Activated effector memory CD4-positive, alpha-beta T cell treated with Interleukin-2 at 50 U/mL for 16 hours (primary cell): ENCODE data around the gene POC1A.

Source experiments
- DNase-seq: peaks from one replicate; pipeline ENCODE4 v3.0.0-alpha.2; 2020

Gene POC1A

DNA sequence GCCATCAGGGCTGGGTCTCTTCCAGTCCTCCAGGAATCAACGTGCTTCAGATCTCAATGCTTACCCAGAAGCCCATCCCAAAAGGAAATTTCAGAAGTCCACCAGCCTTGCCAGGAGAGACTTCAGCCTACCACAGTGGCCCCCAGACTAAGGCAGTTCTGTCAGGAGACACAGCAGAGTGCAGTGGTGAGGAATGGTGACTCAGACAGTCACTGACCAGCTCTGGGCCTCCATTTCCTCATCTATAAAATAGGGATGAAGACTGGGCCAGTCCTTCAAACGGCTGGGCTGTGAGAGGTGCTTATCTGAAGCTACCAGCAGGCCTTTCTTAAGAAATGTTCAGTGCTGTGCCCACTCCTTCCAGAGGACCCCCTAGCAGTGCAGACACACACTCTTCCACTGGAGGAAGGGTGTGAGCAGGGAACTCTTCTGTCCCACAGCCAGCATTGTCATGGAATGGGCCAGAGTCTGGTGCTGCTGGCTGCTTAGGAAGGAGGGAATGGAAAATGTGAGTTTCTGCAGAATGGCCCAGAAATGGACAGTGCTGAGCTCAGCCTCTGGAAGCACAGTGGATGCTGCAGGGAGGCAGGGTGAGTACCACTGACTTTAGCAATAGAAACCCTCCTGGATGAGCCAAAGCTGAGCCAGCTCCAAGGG is 56.2 kb downstream of the POC1A start:
- DNase-seq: no peak

- no peak for DNase-seq
Measured at GRCh38 chr3:52095990-52096775, 58.0 kb downstream of the POC1A start.

DNA sequence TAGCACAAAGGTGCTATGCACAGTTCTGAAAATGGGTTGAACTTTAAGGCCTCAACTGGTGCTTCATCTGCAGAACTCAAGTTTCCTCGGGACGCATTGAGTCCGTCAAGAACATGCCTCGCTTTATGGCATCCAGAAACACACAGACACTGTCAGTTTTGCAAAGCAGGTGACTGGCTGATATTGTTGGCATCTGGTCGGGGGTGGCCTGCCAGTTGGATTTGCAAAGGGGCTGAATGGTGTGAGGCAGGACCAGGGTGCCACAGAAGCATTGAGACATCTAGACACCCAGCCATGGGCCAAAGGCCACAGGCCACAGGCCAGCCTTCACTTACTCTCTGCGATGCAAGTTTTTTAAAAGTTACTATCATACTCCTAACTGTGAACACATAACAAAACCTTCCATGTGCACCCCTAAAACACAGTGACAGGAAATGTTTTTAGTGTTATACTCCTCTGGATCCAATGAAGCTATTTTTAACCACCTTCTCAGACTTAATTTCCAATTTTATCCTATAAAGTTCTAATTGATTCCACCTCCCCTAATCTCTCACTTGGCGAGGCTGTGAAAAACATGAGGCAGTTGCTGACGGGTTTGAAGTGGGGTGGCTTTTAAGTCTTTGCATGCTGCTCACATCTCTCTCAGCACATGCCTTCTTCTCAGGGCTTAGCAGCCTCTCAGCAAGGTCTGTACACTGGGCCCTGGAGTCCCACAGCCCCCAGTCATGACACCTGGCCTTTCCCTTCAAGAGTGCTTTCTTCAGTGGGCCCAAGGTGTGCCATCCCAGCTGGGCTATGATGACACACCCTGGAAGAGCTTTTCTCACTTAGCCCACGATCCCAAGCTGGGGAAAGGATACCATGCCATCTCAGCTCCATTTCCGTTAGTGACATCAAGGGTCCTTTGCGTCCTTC is 59.4 kb downstream of the POC1A start:
- DNase-seq: no peak

GRCh38 chr3:52093756-52094545 is 60.3 kb downstream of the POC1A start:
- DNase-seq: no peak

DNA sequence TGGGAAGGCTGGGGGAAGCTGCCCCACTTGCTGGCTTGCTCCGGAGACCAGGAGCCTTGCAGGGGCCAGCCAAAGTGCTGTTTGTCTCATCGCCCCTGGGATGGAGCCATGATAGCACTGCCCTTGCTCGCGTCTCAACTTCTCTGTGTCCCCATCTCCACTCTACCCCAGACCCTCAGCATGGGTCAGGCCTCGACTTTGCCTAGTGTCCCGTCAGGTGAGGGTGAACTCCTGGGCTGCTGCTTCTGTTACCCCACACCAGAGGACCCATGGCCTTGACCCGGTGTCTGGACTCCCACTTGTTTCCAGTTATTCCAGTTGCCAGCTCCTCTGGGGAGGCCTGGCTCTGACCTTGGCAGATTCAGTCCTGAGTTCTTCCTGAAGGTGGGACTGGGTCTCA is 61.3 kb downstream of the POC1A start:
- DNase-seq: no peak

DNA sequence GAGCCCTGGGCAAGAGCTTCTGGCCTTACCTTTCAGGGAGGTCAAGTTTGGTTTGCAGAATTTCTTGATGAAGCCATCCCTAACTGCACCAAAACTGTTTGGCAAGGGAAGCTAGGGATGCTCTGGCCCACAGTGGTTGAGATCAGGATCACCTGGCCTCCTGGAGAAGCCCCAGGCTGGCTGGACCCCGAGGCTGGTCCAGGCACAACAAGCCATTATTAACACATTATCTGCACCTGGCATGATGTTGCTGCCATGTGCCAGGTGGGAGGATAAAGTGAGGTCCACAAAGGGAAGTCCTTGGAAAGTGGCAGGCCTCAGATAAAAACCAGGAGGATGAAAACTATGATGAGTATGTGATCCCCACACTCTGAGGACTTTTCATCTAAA is 62.0 kb downstream of the POC1A start:
- DNase-seq: no peak

GRCh38 chr3:52091586-52092270 is 62.5 kb downstream of the POC1A start:
- no peak for DNase-seq

DNA sequence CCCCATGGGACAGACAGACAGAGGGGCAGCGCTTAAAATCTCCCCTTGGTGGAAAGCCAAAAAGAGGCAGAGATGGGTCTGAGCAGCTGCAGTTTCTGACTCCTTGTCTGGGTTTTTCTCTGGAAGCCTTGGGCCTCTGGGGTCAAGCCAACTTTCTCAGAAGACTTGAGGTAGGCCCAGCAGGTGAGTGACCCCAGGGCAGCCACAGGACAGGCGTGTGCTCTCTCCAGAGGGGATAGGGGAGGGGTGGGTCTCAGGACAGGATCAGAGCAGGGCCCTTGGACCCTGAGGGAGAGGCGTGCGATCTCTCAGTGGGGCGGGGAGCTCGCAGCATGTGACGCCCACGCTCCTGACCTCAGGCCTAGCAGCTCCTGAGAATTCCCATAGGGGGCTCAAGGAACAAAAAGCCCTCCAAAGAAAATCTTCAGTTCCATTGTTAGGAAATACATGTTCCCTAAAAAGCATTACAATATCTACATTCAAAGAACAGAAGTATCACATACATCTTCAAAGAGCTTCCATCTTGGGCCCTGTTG is 63.2 kb downstream of the POC1A start:
- no peak for DNase-seq

- DNase-seq: no peak
Measured at GRCh38 chr3:52090131-52090932, 63.9 kb downstream of the POC1A start.

DNA sequence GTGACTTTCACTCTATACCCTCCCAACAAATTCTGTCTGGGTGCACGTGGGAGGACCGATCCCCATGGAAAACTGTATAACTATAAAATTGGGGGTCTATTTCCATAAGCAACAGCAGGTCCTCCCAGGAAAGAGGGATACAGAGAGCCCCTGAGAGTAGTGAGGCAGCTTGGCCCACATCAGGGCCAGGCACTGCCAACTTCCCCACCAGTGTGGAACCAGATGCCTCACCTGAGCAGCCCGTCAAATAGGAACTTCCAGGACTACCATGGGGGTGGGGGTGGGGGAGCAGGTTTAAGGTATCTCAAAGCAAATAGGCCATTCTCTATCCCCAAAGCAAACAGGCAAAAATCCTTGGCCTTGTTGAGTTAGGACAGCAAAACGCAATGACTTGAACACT is 64.5 kb downstream of the POC1A start:
- DNase-seq: no peak

DNA sequence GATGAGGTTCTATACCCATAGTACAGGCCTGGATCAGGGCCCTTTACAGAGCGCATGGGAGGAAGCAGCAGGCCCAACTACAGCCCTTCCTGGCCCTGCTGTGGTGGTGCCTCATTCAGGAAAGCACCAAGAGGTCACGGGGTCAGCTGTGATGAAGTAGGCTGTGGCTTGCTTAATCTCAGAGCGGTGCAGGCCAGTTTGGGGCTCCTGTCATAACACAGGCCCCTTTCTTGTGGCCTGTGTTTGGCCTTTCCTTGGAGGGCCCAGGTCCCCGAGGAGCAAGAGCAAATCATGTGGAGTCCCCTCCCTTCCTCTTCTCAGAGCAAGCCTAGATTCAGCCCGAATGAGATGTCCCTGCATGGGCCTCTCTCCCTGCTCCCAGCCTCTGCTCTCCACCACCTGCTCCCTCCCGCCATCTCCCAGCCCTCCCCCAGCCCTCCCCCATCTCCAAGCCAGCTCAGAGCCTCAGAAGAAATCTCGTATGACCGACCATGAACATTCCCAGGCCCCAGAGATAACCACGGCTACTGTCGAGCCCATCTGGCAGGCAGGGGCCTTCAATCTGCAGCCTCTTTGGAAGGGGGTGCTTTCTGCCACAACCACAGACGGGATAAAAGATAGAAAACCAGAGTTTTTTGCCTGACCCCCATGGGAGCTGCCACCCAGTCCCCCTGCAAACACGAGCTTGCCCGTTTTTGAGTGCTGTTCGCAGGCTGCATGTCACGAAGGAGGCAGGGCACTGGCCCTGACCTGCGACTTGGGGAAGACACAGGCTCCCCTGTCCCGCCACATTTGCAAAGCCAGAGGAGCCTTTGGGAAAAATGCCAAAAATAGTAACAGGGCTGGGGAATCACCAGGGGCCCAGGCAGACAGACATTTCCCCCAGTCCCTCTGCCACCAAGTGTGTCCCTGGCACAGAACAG is 65.5 kb downstream of the POC1A start:
- DNase-seq: no peak

DNA sequence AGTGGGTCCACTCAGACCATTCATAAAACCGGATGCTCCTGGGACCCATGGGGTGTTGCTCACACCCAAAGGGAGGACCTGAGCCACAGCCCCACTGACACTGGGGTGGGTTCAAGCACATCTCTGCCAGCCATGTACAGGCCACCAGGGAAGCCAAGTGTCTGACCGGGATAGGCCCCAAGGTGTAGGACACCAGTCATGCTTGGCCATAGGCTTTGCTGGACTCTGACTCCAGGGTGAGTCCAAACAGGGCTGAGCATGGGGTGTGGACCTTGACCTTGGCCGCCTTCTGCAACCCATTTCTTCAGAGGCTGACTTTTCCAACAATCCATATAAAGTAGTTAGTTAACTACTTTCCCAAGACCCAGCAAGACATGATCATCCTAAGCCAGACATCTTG is 66.5 kb downstream of the POC1A start:
- no peak for DNase-seq

DNA sequence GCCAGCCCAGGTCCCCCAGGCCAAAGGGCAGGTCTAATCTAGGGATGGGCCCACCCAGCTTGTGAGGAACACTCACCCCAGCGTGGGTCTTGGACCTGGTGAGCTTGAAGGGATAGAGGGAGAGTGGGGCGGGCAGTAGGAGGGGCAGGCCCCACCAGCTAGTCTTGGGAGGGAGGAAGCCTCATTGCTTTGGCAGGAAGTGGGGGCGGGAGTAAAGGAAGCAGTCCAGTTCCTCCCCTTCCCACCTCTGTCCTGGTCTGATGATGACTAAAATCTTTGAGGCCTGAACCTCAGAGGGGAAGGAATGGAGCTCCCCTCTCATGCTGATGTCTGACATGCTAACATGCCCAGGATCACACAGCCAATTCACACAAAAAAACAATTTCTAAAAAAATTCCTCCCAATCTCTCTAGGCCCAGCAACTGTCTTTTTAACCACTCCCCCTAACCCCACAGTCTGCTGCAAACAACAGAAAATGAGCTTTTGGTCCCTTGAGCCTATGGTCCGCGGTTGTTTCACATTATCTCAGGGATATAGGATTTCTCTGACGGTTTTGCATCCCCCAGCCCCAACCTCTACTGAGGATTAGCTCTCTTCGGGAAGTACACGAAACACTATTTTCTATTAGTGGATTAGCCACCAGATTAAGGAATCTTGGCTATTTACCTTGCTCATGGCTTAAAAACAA is 67.1 kb downstream of the POC1A start:
- DNase-seq: no peak

DNA sequence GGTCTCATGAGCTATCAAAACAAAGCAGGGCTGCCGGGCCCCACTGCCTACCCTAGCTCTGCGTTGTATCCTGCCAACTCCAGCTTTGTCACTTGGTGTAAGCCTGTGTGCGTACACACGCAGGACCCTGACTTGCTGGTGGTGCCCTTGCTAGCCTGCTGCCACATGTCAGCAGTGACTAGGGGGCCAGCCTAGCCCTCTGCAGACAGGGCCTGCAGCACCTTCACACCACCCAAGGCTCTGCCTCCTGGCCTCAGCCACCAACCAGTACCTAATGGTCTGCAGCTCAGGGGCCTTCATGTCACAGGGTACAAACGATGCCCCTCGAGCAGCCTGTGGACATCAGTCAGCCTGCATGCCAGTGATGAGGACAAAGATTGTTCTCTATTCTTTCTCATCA is 67.8 kb downstream of the POC1A start:
- no peak for DNase-seq

DNA sequence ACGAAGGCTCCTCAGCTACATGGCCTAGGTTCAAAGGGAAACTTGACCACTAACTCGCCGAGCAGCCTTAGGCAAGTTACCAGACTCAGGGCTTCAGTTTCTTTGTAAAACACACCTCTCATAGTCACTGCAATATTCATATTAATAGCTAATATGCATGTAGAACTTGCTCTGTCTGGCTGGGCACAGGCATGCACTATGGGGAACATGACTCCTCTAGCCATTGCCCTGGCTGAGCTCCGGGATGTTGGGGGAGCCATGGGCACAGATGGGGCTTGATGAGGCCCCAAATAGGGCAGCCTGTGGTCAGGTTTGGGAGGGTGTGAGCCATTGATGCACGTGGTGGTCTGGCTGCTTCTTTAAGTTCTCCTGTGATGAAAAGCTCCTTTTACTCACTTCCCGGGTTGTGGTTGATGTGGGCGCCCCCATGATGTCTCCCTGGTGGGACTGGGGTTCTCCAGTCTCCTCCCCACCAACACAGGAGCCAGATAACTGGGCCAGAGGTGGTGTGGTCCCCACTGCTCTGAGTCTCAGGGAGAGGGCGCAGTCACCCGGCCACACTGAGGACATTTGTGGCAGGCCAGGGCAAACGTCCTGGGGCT is 68.4 kb downstream of the POC1A start:
- DNase-seq: no peak

DNA sequence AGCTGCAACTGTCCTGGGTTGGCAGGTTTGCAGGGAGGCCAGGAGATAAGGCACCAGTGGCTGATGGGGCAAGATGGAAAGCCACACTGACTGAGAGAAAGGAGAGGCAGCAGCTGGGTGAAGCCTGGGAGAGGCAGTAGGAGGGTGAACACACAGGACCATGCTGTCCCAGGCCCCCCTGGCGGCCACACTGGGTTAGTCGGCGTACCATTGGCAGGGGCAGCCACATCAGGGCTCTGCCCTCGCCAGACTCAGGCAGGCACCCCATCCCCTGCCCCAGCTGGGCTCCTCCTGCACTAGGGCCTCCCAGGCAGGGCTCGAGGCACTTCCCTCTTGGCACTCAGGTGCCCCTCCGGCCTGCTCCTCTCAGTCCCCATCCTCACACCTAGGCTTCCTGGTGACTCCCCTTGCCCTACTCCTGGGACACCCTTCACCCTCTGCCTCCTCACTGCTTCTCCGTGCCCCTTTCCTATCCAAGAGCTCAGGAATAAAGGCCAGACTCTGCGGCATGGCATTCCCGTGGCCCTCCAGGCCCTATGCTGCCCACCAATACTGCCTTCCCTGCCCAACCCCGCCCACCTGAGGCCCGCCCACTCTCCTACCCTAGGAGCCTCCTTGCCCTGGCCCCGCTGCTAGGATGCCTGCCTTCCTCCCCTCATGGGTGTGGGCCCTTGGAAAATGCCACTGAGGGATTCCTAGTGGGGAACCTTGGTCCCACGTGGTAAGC is 69.1 kb downstream of the POC1A start:
- no peak for DNase-seq

DNA sequence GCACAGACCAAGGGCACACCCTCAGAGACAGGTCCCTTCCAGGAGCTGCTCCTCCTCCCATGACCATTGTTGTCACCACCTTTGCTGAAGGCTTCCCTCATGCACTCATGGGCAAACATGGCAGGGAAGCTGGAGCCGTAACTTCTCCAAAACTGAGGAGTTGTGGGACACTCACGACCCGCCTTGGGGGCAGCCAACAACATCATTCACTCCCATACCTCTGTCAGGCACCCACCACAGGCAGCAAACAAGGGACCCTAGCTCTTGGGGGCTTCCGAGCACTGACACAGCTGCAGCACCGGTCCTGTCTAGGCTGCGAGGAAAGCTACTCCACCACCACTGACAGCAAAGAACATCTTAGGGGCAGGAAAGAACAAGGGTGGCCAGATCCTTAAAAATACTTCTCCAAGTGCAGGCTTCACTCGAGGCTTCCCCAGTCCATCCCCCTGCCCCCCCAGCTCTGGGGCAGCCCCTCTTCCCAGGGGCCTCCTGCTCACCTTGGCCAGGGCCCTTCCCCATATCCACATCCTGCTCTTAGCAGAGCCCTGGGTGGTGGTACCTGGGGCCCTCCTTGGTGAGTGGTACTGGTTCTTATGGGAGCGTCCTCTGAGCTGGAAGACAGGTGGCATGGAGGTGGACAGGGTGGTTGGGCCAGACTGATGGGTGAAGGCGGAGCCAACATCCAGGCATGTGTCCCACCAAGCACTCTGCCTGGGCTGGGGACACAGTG is 69.8 kb downstream of the POC1A start:
- no peak for DNase-seq
